Neural cell (in vitro differentiated cells): ENCODE data around the gene PTPRS. TPM values are rescaled to one million over a fixed set of nuclear protein-coding genes. Genes with fewer than 3 reads are reported as not detected.

ENCODE experiments used
- H2AFZ ChIP-seq: fragments of 200-600, 300-800 bp; sonication (generic), shearing (Covaris generic); 2 replicates; pipeline ENCODE4 v1.6.0; 2014; ENCODE audit warnings: low read depth, mild to moderate bottlenecking, antibody characterized with exemption, low read length, moderate library complexity
- H3F3A ChIP-seq: fragments of 200-600 bp; shearing (Covaris generic); 2 replicates; pipeline ENCODE4 v1.6.1; 2016; ENCODE audit warnings: mild to moderate bottlenecking, moderate library complexity, mixed read lengths, antibody characterized with exemption, low read length; ENCODE audit not compliant: insufficient read depth, poor library complexity, severe bottlenecking
- H3K27ac ChIP-seq: fragments of 200-600, 300-800 bp; sonication (generic), shearing (Covaris generic); 2 replicates; pipeline ENCODE4 v1.5.1; 2014; ENCODE audit warnings: mild to moderate bottlenecking, low read length, moderate library complexity
- H3K27me3 ChIP-seq: fragments of 300-800, 200-600 bp; sonication (generic), shearing (Covaris generic); 2 replicates; pipeline ENCODE4 v1.6.0; 2014; ENCODE audit warnings: mild to moderate bottlenecking, low read depth, low read length, moderate library complexity; ENCODE audit not compliant: insufficient read depth
- H3K36me3 ChIP-seq: fragments of 300-800, 200-600 bp; sonication (generic), shearing (Covaris generic); 2 replicates; pipeline ENCODE4 v1.5.1; 2014; ENCODE audit warnings: mild to moderate bottlenecking, antibody characterized with exemption, low read length, moderate library complexity; ENCODE audit not compliant: insufficient read depth
- H3K4me2 ChIP-seq: fragments of 300-800, 200-600 bp; sonication (generic), shearing (Covaris generic); 2 replicates; pipeline ENCODE4 v1.6.0; 2014; ENCODE audit warnings: mild to moderate bottlenecking, low read length
- H3K4me3 ChIP-seq: fragments of 300-800, 200-600 bp; sonication (generic), shearing (Covaris generic); 2 replicates; pipeline ENCODE4 v1.5.1; 2014; ENCODE audit warnings: mild to moderate bottlenecking, low read length, moderate library complexity
- H3K79me2 ChIP-seq: fragments of 200-600 bp; shearing (Covaris generic); replicated peaks from 2 replicates; pipeline ENCODE4 v1.6.0; 2014; ENCODE audit warnings: mild to moderate bottlenecking, low read length, moderate library complexity; ENCODE audit not compliant: insufficient read depth
- H3K9ac ChIP-seq: fragments of 300-800, 200-600 bp; sonication (generic), shearing (Covaris generic); 2 replicates; pipeline ENCODE4 v1.6.1; 2016; ENCODE audit warnings: mild to moderate bottlenecking, low read length, mixed read lengths
- H3K9me2 ChIP-seq: fragments of 200-600 bp; shearing (Covaris generic); 2 replicates; pipeline ENCODE4 v1.6.1; 2016; ENCODE audit warnings: mild to moderate bottlenecking, low read length, mixed read lengths; ENCODE audit not compliant: insufficient read depth
- H3K9me3 ChIP-seq: fragments of 200-600, 300-800 bp; sonication (generic), shearing (Covaris generic); 2 replicates; pipeline ENCODE4 v1.6.1; 2016; ENCODE audit warnings: mild to moderate bottlenecking, mixed run types, low read length, moderate library complexity, mixed read lengths
- H4K20me1 ChIP-seq: fragments of 200-600 bp; shearing (Covaris generic); 2 replicates; pipeline ENCODE4 v1.6.1; 2016; ENCODE audit warnings: mild to moderate bottlenecking, mixed run types; ENCODE audit not compliant: insufficient read depth
- EP300 ChIP-seq: fragments of 450-650 bp; conservative IDR thresholded peaks from 2 replicates; pipeline ENCODE4 v1.6.1; 2014; ENCODE audit warnings: antibody characterized with exemption, mild to moderate bottlenecking, moderate library complexity; ENCODE audit not compliant: poor library complexity, severe bottlenecking
- EZH2 ChIP-seq: fragments of 200-600, 300-800 bp; shearing (Covaris generic), sonication (generic); IDR thresholded peaks from 2 replicates; pipeline ENCODE4 v1.6.1; 2014; ENCODE audit warnings: antibody characterized with exemption, low read length, borderline replicate concordance, mild to moderate bottlenecking; ENCODE audit not compliant: insufficient read depth, poor library complexity, severe bottlenecking
- MXI1 ChIP-seq: fragments of 450-650 bp; conservative IDR thresholded peaks from 2 replicates; pipeline ENCODE4 v1.6.1; 2014; ENCODE audit warnings: antibody characterized with exemption, mild to moderate bottlenecking; ENCODE audit not compliant: poor library complexity, severe bottlenecking
- POLR2AphosphoS5 ChIP-seq: IDR thresholded peaks from 2 replicates; pipeline ENCODE4 v1.6.1; 2012
- RAD21 ChIP-seq: fragments of 450-650 bp; conservative IDR thresholded peaks from 2 replicates; pipeline ENCODE4 v1.6.1; 2014; ENCODE audit warnings: antibody characterized with exemption, mild to moderate bottlenecking, moderate library complexity
- REST ChIP-seq: IDR thresholded peaks from 2 replicates; pipeline ENCODE4 v1.6.1; 2012; ENCODE audit warnings: borderline replicate concordance
- SMC3 ChIP-seq: fragments of 450-650 bp; conservative IDR thresholded peaks from 2 replicates; pipeline ENCODE4 v1.6.1; 2014; ENCODE audit warnings: antibody characterized with exemption, mild to moderate bottlenecking, moderate library complexity; ENCODE audit not compliant: poor library complexity
- TAF1 ChIP-seq: IDR thresholded peaks from 2 replicates; pipeline ENCODE4 v1.6.1; 2012; ENCODE audit warnings: low read depth
- polyA plus RNA-seq: library from polyadenylated mRNA; depleted of rRNA; stranded (reverse); fragments of >200 nt; gene quantifications from 2 replicates; pipeline ENCODE4 v1.2.3, GENCODE V29; 2014
- TF ChIP-seq, protein P1 (sequence below): fragments of 450-650 bp; IDR thresholded peaks from 2 replicates; pipeline ENCODE4 v1.5.1; 2014; ENCODE audit warnings: antibody characterized with exemption, mild to moderate bottlenecking, moderate library complexity; ENCODE audit not compliant: poor library complexity, severe bottlenecking

PTPRS gene
- polyA plus RNA-seq, 1 donor from 2014 or later = 121 TPM

DNA sequence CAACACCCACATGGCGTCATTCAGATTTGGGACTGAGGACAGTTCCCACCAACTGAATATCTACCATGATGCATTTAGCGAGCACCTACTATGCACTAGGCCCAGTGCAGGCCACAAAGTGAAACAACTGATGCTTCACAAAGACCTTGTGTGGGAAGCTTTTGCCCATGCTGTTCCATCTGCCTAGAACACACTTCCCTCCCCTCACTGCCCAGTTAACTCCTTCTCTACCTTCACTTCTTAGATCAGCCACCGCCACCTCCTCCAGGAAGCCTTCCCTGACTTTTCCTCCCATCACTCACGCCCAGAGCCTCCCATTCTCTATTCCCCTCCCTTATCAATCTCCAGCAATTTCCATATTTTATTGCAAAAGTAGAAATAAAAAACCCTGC is 25.7 kb downstream of the PTPRS start:
- H3K9me3 ChIP-seq = no peaks in the 10 kb centered on the region
- no peak overlapping the region for H2AFZ ChIP-seq
- H3K9me2 ChIP-seq = no peaks in the 10 kb centered on the region
- H3K4me3 ChIP-seq = no peak overlapping the region
- TF ChIP-seq POLR2AphosphoS5 (no peak), TAF1 (no peak), EZH2 (no peak), REST (no peak), SMC3 (no peak), MXI1 (no peak), EP300 (no peak), RAD21 (no peak)
- TF ChIP-seq, protein P1, sequence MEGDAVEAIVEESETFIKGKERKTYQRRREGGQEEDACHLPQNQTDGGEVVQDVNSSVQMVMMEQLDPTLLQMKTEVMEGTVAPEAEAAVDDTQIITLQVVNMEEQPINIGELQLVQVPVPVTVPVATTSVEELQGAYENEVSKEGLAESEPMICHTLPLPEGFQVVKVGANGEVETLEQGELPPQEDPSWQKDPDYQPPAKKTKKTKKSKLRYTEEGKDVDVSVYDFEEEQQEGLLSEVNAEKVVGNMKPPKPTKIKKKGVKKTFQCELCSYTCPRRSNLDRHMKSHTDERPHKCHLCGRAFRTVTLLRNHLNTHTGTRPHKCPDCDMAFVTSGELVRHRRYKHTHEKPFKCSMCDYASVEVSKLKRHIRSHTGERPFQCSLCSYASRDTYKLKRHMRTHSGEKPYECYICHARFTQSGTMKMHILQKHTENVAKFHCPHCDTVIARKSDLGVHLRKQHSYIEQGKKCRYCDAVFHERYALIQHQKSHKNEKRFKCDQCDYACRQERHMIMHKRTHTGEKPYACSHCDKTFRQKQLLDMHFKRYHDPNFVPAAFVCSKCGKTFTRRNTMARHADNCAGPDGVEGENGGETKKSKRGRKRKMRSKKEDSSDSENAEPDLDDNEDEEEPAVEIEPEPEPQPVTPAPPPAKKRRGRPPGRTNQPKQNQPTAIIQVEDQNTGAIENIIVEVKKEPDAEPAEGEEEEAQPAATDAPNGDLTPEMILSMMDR = no peak
- H3F3A ChIP-seq = no peaks in the 10 kb centered on the region
- peaks cover 4% of the 10 kb centered on the region for H3K36me3 ChIP-seq
- H3K9ac ChIP-seq = no peak overlapping the region
- H3K79me2 ChIP-seq = peaks cover 82% of the 10 kb centered on the region
- H3K27ac ChIP-seq = no peak overlapping the region
- H3K4me2 ChIP-seq = no peak overlapping the region
- no peaks in the 10 kb centered on the region for H3K27me3 ChIP-seq
- H4K20me1 ChIP-seq = peaks cover 36% of the 10 kb centered on the region

GRCh38 chr19:5314012-5314906 is 26.4 kb downstream of the PTPRS start:
- Histone ChIP-seq H3K4me2 (no peak overlapping the region), H3K36me3 (no peaks in the 10 kb centered on the region), H3K9me3 (no peaks in the 10 kb centered on the region), H3K9me2 (no peaks in the 10 kb centered on the region), H3K9ac (no peak overlapping the region), H3K4me3 (no peak overlapping the region), H3F3A (no peaks in the 10 kb centered on the region), H3K27me3 (no peaks in the 10 kb centered on the region), H3K79me2 (peaks cover 77% of the 10 kb centered on the region), H2AFZ (no peak overlapping the region), H4K20me1 (peaks cover 30% of the 10 kb centered on the region), H3K27ac (no peak overlapping the region)
- TF ChIP-seq EP300 = no peak
- TF ChIP-seq POLR2AphosphoS5 = no peak
- TF ChIP-seq REST = no peak
- TF ChIP-seq TAF1 = no peak
- no peak for TF ChIP-seq EZH2
- no peak for TF ChIP-seq RAD21
- no peak for TF ChIP-seq MXI1
- TF ChIP-seq SMC3 = no peak
- TF ChIP-seq, protein P1 = no peak
